Stimulated activated CD8-positive, alpha-beta memory T cell treated with anti-CD3 and anti-CD28 coated beads, Interleukin-7, amount 100 ng/mL, for 48 hours (primary cell): Measurements from ENCODE around the gene BEGAIN.

Source experiments
- DNase-seq, 2 donors: peaks; one replicate each; pipeline ENCODE4 v3.0.0-alpha.2; 2020; ENCODE audit warnings: low read depth in 1 of 2; ENCODE audit errors: extremely low read depth in 1 of 2

Gene BEGAIN

GRCh38 chr14:100584056-100585031 is 2.9 kb downstream of the BEGAIN start:
- no peak for DNase-seq

GRCh38 chr14:100583245-100583644 is 4.0 kb downstream of the BEGAIN start:
- no peak for DNase-seq

DNA sequence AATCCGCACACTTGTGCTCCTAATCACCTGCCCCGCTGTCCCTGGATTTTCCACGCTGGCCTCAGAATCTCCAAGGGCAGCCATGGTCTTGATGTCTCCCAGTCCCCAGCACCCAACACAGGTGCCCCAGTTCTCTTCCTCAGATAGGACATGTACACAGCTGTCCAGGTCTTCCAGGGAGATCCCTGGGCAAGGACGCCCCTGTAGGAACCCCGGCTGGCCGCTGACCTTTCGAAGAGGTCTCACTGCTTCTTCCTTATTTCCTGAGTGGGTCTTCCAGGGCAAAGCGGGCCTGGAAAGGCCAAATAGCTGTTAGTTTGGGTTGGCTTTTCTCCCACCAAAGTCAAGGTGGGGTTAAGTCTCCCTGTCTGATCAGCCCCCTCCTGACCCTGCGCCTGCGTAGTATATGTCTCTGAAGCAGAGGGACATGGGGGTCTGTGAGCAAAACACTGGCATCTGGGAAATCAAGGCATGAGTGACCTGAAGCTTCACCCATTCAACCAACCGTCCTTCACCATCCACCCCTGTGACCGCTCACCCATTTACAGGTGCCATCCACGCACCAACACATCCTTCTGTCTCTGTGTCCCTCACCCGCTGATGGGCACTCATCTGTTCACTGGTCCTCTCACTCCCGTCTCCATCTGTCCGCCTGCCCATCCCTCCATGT is 4.6 kb downstream of the BEGAIN start:
- no peak for DNase-seq

GRCh38 chr14:100581228-100582145 is 5.7 kb downstream of the BEGAIN start:
- DNase-seq: no peak

GRCh38 chr14:100580316-100581227 is 6.6 kb downstream of the BEGAIN start:
- DNase-seq: no peak

- DNase-seq: no peak
Measured at GRCh38 chr14:100578552-100578951, 8.7 kb downstream of the BEGAIN start.

DNA sequence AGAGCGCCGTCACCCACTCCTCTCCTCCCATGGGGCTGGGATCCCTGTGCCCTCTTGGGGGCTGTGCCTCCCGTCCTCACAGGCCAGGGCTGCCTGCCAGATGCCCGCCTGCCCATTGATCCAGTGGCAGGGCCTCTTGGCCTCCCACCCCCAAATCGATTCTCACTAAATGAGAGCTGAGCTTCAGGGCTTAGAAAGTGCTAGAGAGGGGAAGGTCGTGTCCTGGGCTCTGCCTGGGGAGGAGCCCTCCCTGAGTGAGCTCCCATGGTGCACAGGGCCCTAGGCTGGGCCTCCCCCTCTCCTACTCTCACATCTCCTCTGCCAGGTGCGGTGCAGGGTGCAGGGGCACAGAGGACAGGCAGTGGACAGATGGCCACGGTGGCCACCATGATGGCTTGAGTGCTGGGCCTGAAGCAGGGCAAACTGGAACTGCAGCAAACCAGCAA is 9.2 kb downstream of the BEGAIN start:
- no peak for DNase-seq

DNA sequence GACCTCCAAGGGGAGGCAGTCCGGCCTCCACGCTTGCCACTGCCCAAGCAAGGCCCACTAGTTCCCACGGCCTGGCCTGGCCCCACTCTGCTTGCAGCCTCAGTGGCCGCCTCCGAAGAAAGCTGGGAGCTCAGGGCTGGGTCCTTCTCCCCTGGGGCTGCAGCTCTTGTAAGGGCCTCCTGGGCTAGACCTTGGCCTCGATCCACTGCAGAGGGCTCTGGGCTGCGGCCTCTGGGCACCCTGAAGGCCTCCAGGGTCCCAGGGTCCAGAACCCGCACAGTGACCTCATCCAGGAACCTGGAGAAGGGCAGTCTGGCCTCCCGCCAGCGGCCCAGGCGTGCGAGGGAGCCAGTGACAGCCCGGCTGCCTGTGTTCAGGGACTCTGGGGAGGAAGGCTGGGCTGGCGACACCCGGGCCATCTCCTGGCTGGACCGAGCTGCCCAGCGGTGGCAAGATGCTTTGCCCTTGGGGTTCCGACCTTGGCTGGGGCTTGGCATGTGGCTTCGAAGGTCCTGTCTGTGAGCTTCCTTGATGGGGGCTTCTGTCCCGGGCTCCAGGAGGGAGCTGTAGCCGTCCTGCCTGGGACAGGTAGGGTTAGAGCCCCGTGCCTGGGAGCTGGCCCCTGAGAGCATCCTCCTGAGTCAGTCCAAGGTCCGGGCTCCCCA is 9.8 kb downstream of the BEGAIN start:
- DNase-seq: no peak

- DNase-seq: no peak
Measured at GRCh38 chr14:100576091-100577085, 10.8 kb downstream of the BEGAIN start.

DNA sequence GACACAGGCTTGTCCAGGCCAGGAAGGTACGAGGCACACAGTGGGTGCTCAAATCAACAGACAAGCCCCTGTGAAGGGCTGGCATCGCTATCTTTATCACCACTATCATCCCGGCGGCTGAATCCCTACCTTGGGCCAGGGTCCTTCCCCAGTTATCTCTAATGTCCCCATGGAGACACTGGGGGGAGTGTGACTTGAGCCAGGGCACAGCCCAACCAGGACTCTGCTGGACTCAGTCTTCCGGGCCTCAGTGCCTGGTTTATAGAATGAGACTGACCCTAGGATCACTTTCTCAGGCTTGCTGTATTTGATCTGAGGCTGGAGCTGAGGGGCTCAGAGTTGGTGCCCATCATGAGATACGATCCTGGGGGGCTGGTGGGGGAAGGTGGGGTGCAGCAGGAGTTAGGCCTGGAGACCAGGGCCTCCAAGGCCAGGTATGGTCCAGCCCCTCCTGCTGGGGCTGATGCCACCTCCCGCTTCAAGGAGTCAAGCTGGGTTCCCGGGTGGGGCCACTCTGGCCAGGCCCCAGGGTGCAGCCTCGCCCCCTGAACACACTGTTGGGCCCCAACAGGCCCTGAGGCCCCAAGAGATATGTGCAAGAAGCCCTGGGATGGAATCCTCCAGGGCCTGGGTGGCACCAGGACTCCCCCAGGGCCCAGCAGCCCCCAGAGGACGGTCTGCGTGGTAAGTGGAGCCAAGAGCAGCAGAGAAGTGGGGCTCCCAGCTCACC is 11.8 kb downstream of the BEGAIN start:
- no peak for DNase-seq

DNA sequence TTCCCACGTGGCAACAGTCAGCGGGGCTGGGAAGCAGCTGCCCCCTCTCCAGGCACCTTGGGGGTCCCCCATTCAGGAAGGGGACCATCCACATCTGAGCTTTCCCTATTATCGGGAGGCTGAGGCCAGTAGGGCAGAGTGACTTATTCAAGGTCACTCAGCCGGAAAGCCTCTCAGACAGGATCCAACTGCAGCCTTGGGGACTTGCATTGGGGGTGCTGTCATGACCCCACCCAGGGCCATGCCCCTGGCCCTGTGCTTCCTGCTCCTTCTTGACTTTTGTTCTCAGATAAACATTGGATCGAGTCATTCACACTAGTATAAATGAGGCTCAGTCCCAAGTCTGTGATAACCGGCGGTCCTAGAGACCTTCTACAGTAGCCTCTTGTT is 12.6 kb downstream of the BEGAIN start:
- DNase-seq: no peak

GRCh38 chr14:100573757-100574641 is 13.2 kb downstream of the BEGAIN start:
- DNase-seq: no peak

GRCh38 chr14:100573002-100573756 is 14.0 kb downstream of the BEGAIN start:
- no peak for DNase-seq

DNA sequence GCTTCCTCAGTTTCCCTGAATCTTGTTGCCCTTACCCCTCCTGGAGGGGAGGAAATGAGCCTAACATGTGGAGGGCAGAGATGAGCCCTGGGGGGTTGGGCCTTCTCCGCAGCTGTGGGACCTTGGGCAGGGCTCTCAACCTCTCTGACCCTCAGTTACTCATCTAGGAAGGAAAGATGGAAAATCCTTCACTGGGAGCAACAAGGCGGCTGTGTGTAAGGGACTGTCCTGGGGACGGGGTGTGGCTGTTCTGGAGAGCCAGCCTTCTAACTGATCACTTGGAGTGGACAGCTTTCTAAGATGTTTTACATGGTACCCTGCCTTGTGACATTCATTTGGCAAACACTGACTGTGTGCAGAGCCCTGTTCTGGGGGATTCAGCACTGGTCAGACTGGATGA is 14.7 kb downstream of the BEGAIN start:
- DNase-seq: no peak

DNA sequence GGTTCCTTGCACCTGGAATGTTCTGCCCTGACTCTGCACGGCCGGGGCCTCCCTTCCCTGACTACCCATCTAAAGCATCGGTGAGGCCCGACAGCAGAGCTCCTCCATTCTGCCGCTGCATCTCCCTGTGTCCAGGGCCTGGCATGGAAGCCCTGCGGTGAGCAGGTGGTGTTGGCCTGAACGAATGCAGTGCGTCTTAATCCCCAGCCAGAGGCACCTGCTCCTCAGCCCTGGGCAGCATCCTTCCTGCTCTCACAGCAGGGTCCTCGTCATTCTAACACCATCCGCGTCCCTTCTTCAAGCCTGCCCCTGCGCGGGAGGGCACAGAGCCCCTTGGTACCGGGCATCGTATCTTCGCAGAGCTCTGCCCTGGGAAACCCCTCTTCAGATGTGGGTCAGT is 15.4 kb downstream of the BEGAIN start:
- no peak for DNase-seq
